Kidney epithelial cell (primary cell): Measurements from ENCODE around the gene AMPD3. TPM values are rescaled to one million over a fixed set of nuclear protein-coding genes. Genes with fewer than 3 reads are reported as not detected.

Experiments
- DNase-seq: peaks from one replicate; pipeline ENCODE4 v3.0.0-alpha.2; 2010; ENCODE audit warnings: low read depth
- H3K27me3 ChIP-seq: 2 replicates; pipeline ENCODE4 v1.6.0; 2011; ENCODE audit warnings: low read length; ENCODE audit not compliant: control insufficient read depth, insufficient read depth
- H3K36me3 ChIP-seq: 2 replicates; pipeline ENCODE4 v1.5.1; 2011; ENCODE audit warnings: low read length; ENCODE audit not compliant: control insufficient read depth, insufficient read depth
- H3K4me3 ChIP-seq: 2 replicates; pipeline ENCODE4 v1.5.1; 2011; ENCODE audit warnings: low read depth, mild to moderate bottlenecking, control low read depth, low read length
- total RNA-seq: library from RNA; depleted of rRNA; stranded (reverse); fragments of >200 nt; gene quantifications from 2 replicates; pipeline ENCODE4 v1.2.3, GENCODE V29; 2015
- TF ChIP-seq, protein P1 (sequence below): IDR thresholded peaks from 2 replicates; pipeline ENCODE4 v1.5.1; 2011; ENCODE audit warnings: mild to moderate bottlenecking, moderate library complexity, low read length, control low read depth, inconsistent platforms; ENCODE audit not compliant: insufficient read depth, poor library complexity, severe bottlenecking

The AMPD3 gene
- total RNA-seq, 1 donor from 2014 or later = 6.6 TPM

DNA sequence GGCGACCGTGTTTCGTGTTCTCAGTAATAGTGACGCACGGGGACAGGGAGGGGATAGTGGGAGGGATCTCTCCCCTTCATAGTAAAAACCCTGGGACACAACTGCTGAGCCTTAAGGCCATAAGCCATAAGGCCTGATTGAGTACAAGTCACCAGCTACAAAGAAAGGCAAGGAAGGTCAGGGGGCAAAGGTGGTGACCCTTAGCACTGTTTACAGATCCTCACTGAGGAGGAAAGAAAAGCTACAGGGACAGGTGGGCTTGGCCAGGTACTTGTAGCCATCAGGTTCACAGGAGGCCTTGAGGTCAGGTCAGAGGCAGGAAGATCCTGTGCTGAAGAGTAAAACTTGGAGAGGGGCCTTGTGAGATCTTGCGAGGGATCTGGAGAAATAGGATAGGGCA is 15.1 kb upstream of the AMPD3 start:
- TF ChIP-seq, protein P1, sequence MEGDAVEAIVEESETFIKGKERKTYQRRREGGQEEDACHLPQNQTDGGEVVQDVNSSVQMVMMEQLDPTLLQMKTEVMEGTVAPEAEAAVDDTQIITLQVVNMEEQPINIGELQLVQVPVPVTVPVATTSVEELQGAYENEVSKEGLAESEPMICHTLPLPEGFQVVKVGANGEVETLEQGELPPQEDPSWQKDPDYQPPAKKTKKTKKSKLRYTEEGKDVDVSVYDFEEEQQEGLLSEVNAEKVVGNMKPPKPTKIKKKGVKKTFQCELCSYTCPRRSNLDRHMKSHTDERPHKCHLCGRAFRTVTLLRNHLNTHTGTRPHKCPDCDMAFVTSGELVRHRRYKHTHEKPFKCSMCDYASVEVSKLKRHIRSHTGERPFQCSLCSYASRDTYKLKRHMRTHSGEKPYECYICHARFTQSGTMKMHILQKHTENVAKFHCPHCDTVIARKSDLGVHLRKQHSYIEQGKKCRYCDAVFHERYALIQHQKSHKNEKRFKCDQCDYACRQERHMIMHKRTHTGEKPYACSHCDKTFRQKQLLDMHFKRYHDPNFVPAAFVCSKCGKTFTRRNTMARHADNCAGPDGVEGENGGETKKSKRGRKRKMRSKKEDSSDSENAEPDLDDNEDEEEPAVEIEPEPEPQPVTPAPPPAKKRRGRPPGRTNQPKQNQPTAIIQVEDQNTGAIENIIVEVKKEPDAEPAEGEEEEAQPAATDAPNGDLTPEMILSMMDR = no peak
- Histone ChIP-seq H3K36me3 (no peaks in the 10 kb centered on the region), H3K4me3 (no peak overlapping the region), H3K27me3 (no peaks in the 10 kb centered on the region)
- DNase-seq = no peak

- H3K4me3 ChIP-seq = no peak overlapping the region
- no peaks in the 10 kb centered on the region for H3K36me3 ChIP-seq
- H3K27me3 ChIP-seq = no peaks in the 10 kb centered on the region
- no peak for DNase-seq
- TF ChIP-seq, protein P1 = no peak
Measured at GRCh38 chr11:10440401-10440800, 14.7 kb upstream of the AMPD3 start.

DNA sequence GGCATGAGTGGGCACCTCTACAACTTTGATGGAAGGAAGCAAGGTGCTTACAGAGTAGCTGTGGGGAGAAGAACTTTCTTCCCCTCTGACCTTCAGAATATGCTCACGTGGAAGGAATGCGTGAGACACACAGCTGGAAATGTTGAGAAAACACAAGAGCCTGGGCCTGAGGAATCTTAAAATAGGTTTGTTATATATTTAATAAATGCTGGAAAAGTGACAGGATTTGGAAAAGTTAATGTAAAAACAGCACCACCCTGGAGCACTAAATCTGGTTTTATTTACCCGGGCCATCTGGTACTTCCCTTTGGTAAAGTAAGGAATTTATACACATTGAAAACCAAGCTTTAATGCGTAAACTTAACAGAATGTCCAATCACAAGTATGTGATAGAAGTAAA is 14.0 kb upstream of the AMPD3 start:
- Histone ChIP-seq H3K36me3 (no peaks in the 10 kb centered on the region), H3K4me3 (no peak overlapping the region), H3K27me3 (no peaks in the 10 kb centered on the region)
- TF ChIP-seq, protein P1 = no peak
- no peak for DNase-seq

DNA sequence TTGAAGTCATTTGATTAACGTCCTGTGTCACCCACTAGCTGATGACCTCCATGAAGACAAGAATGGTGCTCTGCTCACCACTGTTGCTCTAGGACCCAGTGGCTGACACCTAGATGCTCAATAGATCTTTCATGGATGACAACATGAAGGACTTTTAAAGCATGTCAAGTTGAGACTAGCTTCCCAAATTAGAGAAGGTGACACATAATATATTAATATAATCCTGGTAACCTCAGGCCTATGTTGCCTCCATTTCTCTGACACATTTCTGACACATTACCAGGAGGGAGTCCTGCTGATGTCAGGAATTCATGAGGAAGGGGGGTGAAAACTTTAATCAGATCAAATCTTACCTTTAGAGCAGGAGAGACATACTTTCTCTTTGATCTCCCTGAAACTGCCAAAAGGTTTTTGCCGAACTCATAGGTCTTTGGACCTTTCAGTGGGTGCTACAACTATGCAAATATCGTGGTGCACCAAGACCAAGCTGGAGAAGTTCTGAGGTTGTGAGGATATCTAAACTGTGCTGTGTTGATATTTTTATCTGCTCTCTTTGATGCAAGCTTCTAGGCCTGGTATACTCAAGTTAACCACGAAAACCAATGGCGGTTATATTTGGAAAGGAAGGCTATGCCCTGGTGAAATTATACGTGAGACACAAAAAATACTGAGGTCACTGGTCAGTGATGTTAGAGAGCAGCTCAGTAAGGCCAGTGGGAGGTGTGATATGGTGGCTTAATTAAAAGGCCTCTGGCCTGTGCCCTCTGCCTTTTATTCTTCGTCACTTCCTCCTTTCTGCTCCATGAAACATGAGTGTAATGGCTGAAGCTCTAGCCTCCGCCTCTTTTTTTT is 13.2 kb upstream of the AMPD3 start:
- TF ChIP-seq, protein P1 = no peak
- H3K36me3 ChIP-seq = no peaks in the 10 kb centered on the region
- DNase-seq = no peak

DNA sequence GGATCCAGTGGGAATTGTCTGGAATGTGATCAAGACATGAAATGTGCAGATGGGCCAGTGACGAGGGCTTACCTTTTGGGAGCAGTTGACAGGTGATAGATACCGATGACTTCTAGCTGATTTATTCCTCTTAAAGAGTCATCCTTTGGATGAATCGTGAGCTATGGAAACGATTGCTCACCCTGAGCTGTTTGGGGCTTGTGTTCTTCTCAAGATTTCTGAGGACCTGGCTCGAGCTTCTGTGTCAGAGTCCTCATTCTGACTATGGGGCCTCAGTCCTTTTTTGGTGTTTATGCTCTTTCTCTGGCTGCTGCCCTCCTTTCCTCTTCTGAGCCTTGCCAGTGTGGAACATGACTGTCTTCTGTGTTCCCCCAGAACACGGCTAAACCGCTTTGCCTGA is 11.9 kb upstream of the AMPD3 start:
- Histone ChIP-seq H3K27me3 (no peaks in the 10 kb centered on the region), H3K4me3 (no peak overlapping the region), H3K36me3 (no peaks in the 10 kb centered on the region)
- TF ChIP-seq, protein P1 = no peak
- no peak for DNase-seq

More for the DNA sequence above, 13.2 kb upstream of the AMPD3 start:
- Histone ChIP-seq H3K27me3 (no peaks in the 10 kb centered on the region), H3K4me3 (no peak overlapping the region)

GRCh38 chr11:10443721-10444235 is 11.3 kb upstream of the AMPD3 start:
- H3K36me3 ChIP-seq = no peaks in the 10 kb centered on the region
- TF ChIP-seq, protein P1 = no peak
- H3K4me3 ChIP-seq = no peak overlapping the region
- no peaks in the 10 kb centered on the region for H3K27me3 ChIP-seq
- no peak for DNase-seq
